Activated T-cell treated with anti-CD3 and anti-CD28 coated beads, Interleukin-2, amount 50 U/mL, for 72 hours (primary cell): Measurements from ENCODE around the gene KIF5B. TPM values are rescaled to one million over a fixed set of nuclear protein-coding genes. Genes with fewer than 3 reads are reported as not detected.

ENCODE experiments used
- ATAC-seq, 2 donors: fragments of 150-1000 bp; cut with Tn5 transposase; replicated peaks in 1 of 2; 2 replicates each; pipeline ENCODE4 v1.10.0; 2021; ENCODE audit warnings: moderate library complexity in 2 of 2, mild to moderate bottlenecking in 1 of 2
- DNase-seq, 2 donors: peaks; one replicate each; pipeline ENCODE4 v3.0.0; 2021 to 2022; ENCODE audit warnings: mixed read lengths in 1 of 2
- H3K27ac Mint-ChIP-seq: one replicate; pipeline ENCODE4 v1.8.0; 2022; ENCODE audit warnings: mild to moderate bottlenecking, moderate library complexity, mixed read lengths
- H3K27me3 Mint-ChIP-seq: one replicate; pipeline ENCODE4 v1.8.0; 2022; ENCODE audit warnings: low read depth, mixed read lengths
- H3K36me3 Mint-ChIP-seq, 2 donors: one replicate each; pipeline ENCODE4 v1.8.0; 2022; ENCODE audit warnings: mixed read lengths in 2 of 2, mild to moderate bottlenecking in 1 of 2; ENCODE audit not compliant: insufficient read depth in 2 of 2
- H3K4me1 Mint-ChIP-seq: one replicate; pipeline ENCODE4 v1.8.0; 2022; ENCODE audit warnings: low read depth, mixed read lengths
- H3K4me3 Mint-ChIP-seq, 2 donors: one replicate each; pipeline ENCODE4 v1.8.0; 2022; ENCODE audit warnings: mild to moderate bottlenecking in 2 of 2, mixed read lengths in 2 of 2, moderate library complexity in 2 of 2
- H3K9me3 Mint-ChIP-seq, 2 donors: one replicate each; pipeline ENCODE4 v1.8.0; 2022; ENCODE audit warnings: mixed read lengths in 2 of 2
- total RNA-seq, 2 donors: library from RNA; stranded (reverse); gene quantifications; one replicate each; pipeline ENCODE4 v1.2.3, GENCODE V29; 2022

Gene KIF5B
- total RNA-seq, 2 donors from 2014 or later = 68.7 to 74.4 TPM

DNA sequence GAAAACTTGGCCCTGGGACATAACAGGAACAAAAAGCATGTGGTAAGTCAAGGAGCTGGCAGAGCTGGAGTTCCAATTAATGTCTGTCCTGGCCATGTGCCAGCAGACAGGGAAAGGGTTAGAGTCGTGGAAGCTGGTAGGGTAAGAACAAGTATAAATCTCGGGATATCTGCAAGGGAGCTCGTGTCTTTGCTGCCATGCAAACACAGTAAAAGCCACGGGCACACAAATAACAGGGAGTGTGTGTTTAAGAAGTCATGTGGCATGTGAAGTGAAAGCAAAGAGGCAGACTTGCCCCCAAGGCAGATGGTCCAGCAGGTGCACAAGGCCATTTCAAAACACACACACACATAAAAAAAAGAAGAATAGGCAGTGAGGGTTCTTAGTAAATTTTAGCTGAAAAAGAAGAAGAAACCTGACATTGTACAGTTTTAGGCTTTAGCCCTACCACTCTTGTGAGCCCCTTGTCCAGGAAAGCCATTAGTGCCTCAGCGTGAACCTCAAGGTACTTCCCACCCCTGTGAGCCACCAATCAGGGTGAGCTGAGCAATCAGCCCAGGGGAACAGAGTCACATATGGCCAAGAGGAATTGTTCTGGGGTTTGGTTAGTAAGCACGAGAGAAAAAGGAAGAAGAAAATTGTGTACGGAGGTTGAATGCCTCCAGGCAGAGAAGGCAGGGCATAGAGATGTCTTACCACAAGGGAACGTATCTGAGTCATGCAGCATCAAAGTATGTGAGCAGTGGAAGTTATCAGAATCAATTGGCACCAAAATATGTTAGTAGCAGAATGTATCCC lies 94.7 kb downstream of the KIF5B start:
- no peaks in the 10 kb centered on the region for H3K9me3 Mint-ChIP-seq
- H3K27me3 Mint-ChIP-seq = no peaks in the 10 kb centered on the region
- DNase-seq = peak; percentile 2 to 35
- H3K27ac Mint-ChIP-seq = no peak overlapping the region
- ATAC-seq = peak; percentile 74 to 92
- H3K4me1 Mint-ChIP-seq = peaks cover 27% of the 10 kb centered on the region
- H3K36me3 Mint-ChIP-seq = no peaks in the 10 kb centered on the region
- H3K4me3 Mint-ChIP-seq = peak overlapping the region; percentile 5 to 33

- H3K4me1 Mint-ChIP-seq = peaks cover 32% of the 10 kb centered on the region
- H3K27ac Mint-ChIP-seq = no peak overlapping the region
- peaks cover under 1 to 3% of the 10 kb centered on the region in 2 donors for H3K9me3 Mint-ChIP-seq
- ATAC-seq = no peak
- DNase-seq = no peak
- no peaks in the 10 kb centered on the region for H3K27me3 Mint-ChIP-seq
- no peak overlapping the region for H3K4me3 Mint-ChIP-seq
- H3K36me3 Mint-ChIP-seq = peaks cover 2 to 3% of the 10 kb centered on the region in 2 donors
Observed at GRCh38 chr10:31959461-31960173, 96.6 kb downstream of the KIF5B start.

Other genes with a start within 250 kb of the KIF5B start
- 1 to 10 TPM; 5.2 to 5.6 TPM for gene ARHGAP12, start 127.6 kb downstream of the KIF5B start, total RNA-seq